ENCODE results near the gene AGPAT4.
"Not testable (repeated sequence)": the region's sequence is repeated elsewhere in the genome, so short reads cannot be mapped to it uniquely, and the experiment has no call there.

The AGPAT4 gene

DNA sequence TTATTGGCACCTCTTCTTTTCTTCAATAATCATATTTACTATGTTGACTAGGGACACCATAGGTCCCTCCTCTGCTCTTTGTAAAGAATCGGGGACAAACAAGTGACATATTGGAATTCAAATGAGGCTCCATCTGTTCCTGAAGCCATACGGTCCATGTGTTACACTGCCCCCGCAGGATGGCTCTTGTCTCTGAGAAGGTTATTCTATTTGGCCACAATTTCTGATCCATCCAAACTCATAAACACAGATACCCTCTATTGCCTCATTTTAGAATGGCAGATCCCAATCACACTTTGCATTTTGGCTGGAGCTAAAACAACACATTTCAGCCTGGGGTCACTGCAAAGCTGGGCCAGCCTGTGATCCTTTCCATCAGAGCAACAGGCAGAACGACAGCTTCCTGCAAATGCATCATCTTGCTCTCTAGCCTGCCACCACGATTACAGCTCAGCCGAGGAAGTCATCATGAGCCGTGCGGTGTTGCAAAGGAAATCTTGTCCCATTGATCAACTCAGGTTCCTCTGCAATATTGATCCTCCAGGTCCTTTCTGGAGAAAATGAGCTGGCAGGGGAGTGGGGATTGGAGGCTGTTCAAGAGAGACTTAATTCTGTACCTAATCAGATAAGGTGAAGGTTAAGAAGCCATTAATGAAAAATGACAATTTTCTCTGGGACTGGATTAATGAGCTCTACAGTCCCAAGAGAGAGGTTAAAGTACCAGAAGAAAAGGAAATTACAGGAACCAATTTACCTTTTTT is 73.1 kb downstream of the AGPAT4 start:
- DNase-seq (ENCODE audit: low read depth in 2 of 2): no peak

DNA sequence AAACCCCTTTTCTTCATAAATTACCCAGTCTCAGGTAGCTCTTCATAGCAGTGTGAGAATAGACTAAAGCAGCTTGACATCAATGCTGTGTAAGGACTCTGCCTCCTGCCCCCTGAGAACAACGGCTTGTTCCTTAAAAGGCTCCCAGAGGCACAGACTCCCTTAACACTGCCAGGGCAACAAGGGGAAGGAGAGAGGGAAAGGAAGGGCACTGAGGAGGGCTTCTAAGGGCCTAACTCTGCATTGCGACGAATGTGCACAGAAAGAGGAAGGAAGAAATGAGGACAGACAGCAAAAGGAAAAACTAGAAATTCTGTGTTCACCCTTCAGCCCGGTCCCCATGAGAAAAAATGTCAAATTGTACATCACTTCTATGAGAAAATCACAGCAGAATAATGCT is 74.0 kb downstream of the AGPAT4 start:
- DNase-seq (ENCODE audit: low read depth in 2 of 2): no peak

DNA sequence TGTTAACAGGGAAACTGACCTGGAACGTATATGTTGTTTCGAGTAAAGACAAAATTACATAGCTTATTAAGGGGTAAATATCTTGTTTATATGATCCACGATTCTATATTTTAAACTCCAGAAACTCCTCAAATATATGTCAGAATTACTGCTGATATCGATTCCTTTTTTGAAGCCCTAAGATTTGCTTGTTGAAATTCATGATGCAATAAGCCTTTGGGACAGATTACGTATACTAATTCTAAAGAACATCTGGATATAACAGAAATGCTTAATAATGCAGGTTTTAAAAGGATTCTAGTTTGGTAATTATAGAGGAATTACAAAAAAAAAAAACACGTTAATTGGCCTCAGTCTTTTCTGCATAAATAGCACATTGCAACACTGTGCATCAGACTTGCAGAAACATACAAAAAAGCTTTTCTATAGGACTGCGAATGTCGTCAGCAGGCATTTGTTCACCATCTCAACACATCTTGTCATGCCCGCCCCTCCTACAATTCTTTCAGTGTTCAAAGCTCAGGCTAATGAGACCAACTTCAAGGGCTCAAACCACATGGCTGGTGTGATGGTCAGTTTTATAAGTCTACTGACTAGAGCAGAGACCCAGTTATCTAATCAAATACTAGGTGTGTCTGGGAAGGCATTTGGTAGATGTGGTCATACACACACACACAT is 74.9 kb downstream of the AGPAT4 start:
- no peak for DNase-seq (ENCODE audit: low read depth in 2 of 2)

DNA sequence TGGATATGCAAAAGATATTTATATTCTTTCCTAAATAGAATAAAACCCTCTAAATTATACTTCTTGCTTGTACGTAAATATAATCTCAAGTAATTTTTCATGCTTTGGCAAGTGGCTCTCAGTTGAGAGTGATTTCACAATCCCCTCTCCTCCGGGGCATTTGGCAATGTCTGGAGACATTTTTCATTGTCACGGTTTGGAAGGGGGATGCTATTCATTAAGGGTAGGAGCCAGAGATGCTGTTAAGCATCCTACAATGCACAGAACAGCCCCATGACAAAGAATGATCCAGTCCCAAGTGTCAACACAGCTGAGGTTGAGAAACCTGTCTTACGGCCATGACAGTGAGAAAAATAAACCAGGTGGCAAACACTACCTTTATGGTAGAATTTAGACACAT is 75.7 kb downstream of the AGPAT4 start:
- peak in 1 of 2 experiments; percentile 40 for DNase-seq (ENCODE audit: low read depth in 2 of 2)

DNA sequence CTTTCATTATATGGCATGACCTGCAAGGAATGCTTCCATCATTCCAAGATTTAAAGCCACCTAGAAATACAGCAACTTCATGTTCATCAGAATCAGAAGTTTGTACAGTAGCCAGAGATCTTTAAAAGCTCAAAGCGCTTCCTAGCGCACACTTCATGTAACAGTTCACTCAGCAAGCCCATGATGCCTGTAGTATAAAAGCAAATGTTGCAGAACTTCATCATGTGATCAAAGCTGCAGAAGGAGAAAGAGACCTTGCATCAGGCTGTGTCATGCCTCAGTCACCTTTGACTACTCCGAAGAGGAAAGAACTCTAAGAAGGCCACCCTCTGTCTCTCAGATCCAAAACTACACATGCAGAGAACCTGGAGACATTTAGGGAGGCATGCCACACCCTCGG is 78.5 kb downstream of the AGPAT4 start:
- no peak for DNase-seq (ENCODE audit: low read depth in 2 of 2)

DNA sequence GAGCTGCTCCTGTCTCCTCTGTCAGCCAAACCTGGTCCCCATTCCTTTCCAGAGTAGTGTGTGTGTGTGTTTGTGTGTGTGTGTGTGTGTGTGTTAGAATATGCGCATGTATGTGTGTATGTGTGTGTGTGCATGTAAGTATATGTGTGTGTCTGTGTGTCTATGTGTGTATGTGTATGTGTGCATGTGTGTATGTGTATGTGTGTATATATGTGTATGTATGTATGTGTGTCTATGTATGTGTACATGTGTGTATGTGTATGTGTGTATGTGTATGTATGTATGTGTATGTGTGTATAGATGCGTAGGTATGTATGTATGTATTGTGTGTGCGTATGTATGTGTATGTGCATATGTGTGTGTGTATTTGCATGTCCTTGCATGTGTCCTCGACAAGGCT is 79.5 kb downstream of the AGPAT4 start:
- DNase-seq (ENCODE audit: low read depth in 2 of 2): no peak

DNA sequence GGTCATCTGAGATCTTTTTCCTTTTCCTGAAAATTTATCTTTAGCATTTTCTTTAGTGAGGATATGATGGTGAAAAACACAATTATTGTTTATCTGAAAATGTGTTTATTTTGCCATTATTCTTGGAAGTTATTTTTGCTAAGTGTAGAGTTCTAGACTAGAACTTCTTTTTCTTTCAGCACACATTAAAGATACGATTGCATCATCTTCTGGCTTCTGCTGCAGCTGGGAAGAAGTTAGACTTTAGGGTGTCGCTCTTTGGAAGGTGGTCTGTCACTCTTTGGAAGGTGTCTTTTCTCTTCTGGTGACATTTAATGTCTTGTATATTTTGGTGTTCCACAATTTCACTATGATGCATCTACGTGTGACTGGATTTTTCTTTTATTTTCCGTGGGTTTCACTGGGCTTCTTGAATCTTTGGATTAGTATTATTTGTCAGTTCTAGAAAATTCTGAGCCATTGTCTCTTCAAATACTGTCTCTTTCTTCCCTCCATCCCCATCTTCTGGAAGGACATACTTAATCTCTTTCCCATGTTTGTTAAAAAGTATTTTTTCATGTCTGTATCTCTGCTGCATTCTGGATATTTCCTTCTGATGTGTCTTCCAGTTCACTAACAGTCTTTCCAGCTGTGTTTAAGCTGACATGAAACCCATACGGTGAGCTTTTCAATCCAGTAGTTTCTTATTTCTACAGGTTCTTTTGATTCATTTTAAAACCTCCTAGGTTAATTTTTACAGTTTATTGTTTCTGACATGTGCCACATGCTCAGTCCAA is 81.0 kb downstream of the AGPAT4 start:
- no peak for DNase-seq (ENCODE audit: low read depth in 2 of 2)

DNA sequence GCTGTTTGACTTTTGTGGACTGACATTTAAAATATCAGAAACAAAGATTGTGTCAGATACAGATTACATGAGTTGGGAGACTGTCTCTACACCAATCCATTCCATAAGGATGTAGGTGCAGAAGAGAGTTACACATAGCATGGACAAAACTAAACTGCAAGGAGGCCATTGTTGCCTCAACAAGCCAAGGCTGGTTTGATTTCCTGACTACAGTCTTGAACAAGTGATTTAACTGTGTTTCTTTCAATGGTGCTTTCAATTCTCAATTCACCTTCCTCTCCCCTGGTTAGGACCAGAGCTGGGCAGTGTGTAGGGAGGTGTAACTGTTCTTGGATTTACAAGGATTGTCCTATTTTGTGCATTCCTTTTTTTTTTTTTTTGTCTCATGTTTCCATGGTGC is 82.2 kb downstream of the AGPAT4 start:
- DNase-seq (ENCODE audit: low read depth in 2 of 2): no peak

DNA sequence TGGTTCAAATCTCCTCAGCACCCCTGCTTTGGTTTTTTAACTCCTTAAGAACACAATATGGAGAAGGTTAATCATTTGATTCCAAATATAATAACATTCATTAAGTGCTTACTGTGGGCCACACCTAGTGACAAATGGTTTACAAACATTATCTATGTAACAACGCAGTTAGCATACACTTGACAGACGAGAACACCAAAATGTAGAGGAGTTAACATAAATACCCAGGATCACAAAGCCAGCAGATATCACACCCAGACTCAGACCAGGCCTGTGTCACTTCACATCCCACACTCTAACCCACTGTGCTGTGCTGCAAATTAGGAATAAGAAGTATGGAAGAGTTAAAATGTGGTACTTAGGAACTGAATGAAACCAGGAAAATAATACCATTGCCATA is 82.9 kb downstream of the AGPAT4 start:
- no peak for DNase-seq (ENCODE audit: low read depth in 2 of 2)

DNA sequence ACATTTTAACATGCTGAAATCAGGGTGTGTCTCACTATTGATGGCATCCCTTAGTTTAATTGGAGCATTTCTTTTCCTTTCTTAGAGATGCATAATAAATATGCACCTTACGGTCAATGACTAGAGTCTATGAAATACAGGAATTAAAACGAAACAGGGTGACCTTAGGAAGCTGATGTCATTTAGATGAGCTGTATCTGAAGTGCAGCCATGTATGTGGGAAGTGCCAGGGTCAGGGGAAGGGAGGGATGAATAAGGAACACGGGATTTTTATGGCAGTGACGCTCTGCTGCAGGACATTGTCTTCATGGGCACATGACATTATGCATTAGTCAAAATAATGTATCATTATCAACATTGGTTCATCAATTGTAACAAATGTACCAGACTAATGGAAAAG is 84.0 kb downstream of the AGPAT4 start:
- DNase-seq (ENCODE audit: low read depth in 2 of 2): no peak

DNA sequence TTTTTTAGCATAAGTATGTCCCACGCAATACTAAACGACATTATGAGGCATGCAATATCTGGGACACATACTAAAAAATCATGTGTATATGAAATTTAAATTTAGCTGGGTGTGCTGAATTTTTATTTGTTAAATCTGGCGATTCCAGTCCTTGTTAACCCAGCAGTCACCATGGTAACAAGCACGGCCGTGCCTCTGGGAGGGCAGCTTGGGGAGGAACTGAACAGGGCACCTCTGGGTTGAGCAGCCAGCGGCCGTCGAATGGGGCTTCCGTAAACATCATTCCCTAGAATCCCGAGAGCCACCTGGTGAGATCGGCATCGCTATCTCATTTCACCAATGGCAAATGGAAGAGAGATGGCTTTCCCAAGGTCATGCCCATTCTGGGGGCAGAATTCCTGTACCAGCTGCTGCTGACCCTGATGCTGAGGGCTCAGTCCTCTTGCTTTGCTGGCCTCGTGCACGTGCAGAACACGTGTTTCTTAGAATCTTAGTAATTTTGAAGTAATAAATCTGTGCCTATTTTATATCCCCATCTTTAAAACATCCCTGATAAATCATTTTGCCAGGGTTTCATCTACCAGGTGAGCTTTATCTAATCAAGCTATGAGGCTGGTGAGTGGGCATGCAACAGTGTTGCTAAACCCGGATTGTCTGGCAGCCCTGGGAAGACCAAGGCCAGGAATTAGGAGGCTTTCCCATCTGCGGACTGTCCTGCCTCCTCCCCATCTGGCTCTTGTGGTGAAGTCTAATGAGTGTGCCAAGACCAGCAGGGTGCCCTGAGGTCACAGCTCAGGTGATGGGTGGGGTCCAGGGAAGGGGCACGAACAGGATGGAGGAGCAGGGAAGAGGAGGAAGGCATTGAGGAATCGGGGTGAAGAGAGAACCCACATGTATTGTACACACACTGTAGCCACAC is 85.1 kb downstream of the AGPAT4 start:
- no peak for DNase-seq (ENCODE audit: low read depth in 2 of 2)

DNA sequence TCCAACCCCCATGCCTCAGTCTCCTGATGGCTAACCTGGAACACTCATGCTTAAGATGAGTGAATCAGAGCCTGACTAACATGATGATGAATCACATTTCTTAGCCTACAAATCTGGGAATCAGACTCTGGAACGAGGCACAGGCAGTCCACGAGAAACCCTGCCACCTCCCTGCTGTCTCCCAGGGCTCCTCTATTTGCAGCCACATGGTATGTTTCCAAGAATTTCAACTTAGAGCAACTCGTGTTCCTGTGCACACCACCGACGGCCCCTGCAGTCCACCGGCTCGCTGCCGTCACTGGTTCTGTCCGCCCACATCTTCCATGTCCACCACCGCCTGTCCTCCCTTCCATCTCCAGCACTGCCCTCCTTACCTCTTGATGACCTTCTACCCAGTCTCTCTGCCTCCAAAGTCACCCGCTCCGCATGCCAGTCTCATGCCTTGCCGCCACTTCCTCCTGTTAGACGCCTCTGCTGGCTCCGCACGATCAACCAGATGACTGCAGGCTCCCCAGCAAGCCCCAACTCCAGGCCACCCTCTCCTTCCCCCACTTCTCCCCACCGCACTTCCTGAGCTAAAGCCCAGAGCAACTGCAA is 87.6 kb downstream of the AGPAT4 start:
- peak in 1 of 2 experiments; percentile 49 for DNase-seq (ENCODE audit: low read depth in 2 of 2)

DNA sequence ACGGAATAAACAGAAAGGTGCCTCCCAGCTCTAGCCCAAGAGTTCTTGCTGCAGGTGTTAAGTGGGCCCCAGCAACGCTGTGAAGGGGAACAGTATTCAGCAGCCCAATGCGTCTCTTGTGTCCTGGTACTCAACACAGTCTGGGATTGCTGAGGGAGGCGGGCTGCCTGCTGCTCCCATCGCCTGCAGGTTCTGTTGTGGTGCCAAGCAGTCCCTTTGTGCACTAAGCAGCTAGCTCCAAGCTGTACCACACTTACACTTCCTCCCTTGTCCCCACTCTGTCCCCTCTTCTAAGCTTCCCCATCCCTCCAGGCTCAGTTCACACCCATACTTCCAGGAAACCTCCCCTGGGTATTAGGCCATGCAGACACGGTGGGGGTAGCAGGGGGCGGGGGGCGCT is 92.7 kb downstream of the AGPAT4 start:
- no peak for DNase-seq (ENCODE audit: low read depth in 2 of 2)

DNA sequence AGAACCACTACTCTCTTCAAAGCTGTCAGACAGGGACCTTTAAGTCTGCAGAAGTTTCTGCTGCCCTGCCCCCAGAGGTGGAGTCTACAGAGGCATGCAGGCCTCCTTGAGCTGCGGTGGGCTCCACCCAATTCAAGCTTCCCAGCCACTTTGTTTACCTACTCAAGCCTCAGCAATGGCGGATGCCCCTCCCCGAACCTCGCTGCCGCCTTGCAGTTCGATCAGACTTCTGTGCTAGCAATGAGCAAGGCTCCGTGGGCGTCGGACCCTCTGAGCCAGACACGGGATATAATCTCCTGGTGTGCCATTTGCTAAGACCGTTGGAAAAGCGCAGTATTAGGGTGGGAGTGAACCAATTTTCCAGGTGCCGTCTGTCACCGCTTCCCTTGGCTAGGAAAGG is 95.7 kb downstream of the AGPAT4 start:
- DNase-seq (ENCODE audit: low read depth in 2 of 2): not testable (repeated sequence)

DNA sequence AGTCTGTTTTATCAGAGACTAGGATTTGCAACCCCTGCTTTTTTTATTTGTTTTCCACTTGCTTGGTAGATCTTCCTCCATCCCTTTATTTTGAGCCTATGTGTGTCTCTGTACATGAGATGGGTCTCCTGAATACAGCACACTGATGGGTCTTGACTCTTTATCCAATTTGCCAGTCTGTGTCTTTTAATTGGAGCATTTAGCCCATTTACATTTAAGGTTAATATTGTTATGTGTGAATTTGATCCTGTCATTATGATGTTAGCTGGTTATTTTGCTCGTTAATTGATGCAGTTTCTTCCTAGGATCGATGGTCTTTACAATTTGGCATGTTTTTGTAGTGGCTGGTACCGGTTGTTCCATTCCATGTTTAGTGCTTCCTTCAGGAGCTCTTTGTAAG is 97.4 kb downstream of the AGPAT4 start:
- DNase-seq (ENCODE audit: low read depth in 2 of 2): not testable (repeated sequence)

DNA sequence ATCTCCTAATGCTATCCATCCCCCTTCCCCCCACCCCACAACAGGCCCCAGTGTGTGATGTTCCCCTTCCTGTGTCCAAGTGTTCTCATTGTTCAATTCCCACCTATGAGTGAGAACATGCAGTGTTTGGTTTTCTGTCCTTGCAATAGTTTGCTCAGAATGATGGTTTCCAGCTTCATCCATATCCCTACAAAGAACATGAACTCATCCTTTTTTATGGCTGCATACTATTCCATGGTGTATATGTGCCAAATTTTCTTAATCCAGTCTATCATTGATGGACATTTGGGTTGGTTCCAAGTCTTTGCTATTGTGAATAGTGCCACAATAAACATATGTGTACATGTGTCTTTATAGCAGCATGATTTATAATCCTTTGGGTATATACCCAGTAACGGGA is 101.1 kb downstream of the AGPAT4 start:
- DNase-seq (ENCODE audit: low read depth in 2 of 2): not testable (repeated sequence)

DNA sequence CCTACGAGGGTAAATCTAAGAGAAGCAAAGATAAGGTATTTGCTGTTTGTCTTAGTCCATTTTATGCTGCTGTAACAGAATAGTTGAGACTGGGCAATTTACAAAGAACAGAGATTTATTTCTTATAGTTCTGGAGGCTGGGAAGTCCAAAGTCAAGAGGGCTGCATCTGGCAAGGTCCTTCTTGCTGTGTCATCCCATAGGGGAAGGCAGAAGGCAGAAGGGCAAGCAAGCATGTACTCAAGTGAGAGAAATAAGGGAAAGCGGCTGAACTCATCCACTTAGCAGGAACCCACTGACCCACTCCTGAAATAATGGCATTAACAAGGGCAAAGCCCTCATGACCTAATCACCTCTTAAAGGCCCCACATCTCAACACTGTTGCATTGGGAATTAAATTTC is 102.7 kb downstream of the AGPAT4 start:
- DNase-seq (ENCODE audit: low read depth in 2 of 2): no peak

DNA sequence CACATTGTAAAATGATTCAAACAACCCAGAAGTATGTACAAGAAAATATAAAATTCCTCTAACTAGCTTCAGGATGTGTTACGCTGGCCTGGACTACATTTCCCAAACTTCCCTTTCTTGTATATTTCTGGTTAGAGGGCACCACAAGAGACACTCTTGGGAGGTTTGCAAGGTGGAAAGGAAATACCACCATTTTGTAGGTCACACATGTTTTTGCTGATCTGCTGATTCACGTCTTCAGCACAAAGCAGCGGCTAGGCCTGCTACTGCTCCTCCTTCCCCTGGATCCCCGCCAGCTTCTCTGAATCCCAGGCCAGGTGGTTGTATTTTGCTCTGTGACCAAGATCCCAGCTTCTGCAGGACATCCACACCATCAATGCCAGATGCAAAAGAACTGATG is 104.2 kb downstream of the AGPAT4 start:
- DNase-seq (ENCODE audit: low read depth in 2 of 2): peak; percentile 59 to 64

DNA sequence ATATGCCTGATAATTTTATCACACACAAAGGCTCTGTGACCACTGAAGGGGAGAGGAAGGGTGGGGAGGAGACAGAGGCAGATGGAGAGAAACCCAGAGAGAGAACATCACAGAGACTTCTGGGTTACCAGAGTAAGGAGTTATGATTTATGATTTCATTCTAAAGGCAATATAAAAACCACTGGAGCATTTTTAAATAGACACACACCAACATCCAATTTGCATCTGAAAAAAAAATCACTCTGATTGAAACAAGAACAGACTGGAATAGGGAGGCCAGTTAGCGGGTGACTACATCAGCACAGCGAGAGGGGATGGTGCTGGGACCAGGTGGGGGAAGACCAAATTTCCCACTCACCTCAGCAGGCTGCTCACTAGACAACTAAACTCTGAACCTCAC is 104.8 kb downstream of the AGPAT4 start:
- no peak for DNase-seq (ENCODE audit: low read depth in 2 of 2)

DNA sequence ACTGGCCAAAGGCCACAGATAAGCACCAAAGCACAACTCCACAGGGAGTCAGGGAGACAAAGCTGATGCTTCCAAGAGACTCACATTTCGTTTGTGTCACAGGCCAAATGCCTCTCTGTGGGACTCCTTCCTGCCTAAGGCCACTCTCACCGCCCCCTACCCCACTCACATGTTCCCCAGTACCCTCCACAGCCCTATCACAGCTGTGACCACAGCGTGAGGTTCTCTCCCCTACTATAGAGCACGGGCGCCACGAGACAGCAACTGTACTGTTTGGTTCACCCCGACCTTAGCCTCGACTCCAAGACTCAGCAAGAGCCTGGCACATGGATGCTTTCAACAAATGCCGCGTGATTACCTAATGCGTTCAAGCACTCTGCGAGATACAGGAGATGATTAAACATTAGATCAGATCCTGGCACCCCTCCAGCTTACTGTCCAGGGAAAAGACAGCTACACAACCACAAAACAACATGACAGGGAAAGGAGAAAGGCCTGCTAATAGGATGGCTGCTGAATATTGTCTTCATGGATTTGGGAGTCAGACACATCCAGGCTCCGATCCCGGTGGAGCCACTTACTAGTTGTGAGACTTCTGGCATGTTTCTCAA is 105.5 kb downstream of the AGPAT4 start:
- DNase-seq (ENCODE audit: low read depth in 2 of 2): peak; percentile 92 to 94

DNA sequence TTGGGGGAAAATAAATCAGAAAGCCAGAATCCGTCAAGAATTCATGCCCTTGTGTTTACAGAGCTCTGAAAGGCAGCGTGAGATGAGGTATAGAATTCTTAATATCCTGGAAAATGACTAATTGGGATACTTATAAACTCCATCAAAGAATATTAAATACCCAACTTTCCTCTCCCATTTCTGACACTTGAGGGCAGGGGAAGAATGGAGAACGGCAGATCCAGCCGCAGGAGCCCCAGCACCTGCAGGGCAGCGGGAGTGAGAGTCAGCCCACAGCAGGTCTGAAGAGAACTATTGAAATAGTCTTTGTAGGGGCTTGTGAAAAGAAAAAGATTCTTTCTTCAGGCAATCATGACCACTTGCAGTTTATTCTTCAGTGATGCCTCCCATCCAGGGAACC is 107.2 kb downstream of the AGPAT4 start:
- no peak for DNase-seq (ENCODE audit: low read depth in 2 of 2)
